Smooth muscle cell (in vitro differentiated cells): ENCODE results near the gene CDH23. TPM values are rescaled to one million over a fixed set of nuclear protein-coding genes. Genes with fewer than 3 reads are reported as not detected.

ENCODE experiments used
- DNase-seq: peaks from one replicate; lab custom pipeline; 2025; ENCODE audit not compliant: unreplicated experiment; lab: John Stamatoyannopoulos, UW
- H2AFZ ChIP-seq: fragments of 200-600 bp; sonication (generic); 2 replicates; pipeline ENCODE4 v1.6.0; 2016; ENCODE audit warnings: antibody characterized with exemption, low read depth, mild to moderate bottlenecking
- H3F3A ChIP-seq: fragments of 200-600 bp; sonication (generic); 2 replicates; pipeline ENCODE4 v1.6.0; 2017; ENCODE audit warnings: antibody characterized with exemption, low read depth
- H3K27ac ChIP-seq: fragments of 200-600 bp; sonication (generic); 2 replicates; pipeline ENCODE4 v1.5.1; 2016; ENCODE audit warnings: low read depth, mild to moderate bottlenecking
- H3K27me3 ChIP-seq: fragments of 200-600 bp; sonication (generic); 2 replicates; pipeline ENCODE4 v1.6.1; 2016; ENCODE audit warnings: low read depth, mild to moderate bottlenecking
- H3K36me3 ChIP-seq: fragments of 200-600 bp; sonication (generic); 2 replicates; pipeline ENCODE4 v1.5.1; 2016; ENCODE audit warnings: low read depth
- H3K4me1 ChIP-seq: fragments of 200-600 bp; sonication (generic); 2 replicates; pipeline ENCODE4 v1.5.1; 2016; ENCODE audit warnings: low read depth
- H3K4me2 ChIP-seq: fragments of 200-600 bp; sonication (generic); 2 replicates; pipeline ENCODE4 v1.6.0; 2016; ENCODE audit warnings: mild to moderate bottlenecking
- H3K4me3 ChIP-seq: fragments of 200-600 bp; sonication (generic); 2 replicates; pipeline ENCODE4 v1.5.1; 2016; ENCODE audit warnings: mild to moderate bottlenecking
- H3K79me2 ChIP-seq: fragments of 200-600 bp; sonication (generic); 2 replicates; pipeline ENCODE4 v1.6.0; 2016; ENCODE audit warnings: low read depth, mild to moderate bottlenecking
- H3K9ac ChIP-seq: fragments of 200-600 bp; sonication (generic); 2 replicates; pipeline ENCODE4 v1.6.0; 2016; ENCODE audit warnings: low read depth
- H3K9me3 ChIP-seq: fragments of 200-600 bp; sonication (generic); replicated peaks from 2 replicates; pipeline ENCODE4 v1.5.1; 2016; ENCODE audit warnings: low read depth
- H4K20me1 ChIP-seq: fragments of 200-600 bp; sonication (generic); 2 replicates; pipeline ENCODE4 v1.6.0; 2016; ENCODE audit warnings: low read depth
- CTCF ChIP-seq: fragments of 200-600 bp; sonication (generic); IDR thresholded peaks from 2 replicates; pipeline ENCODE4 v1.5.1; 2017; ENCODE audit warnings: borderline replicate concordance, mild to moderate bottlenecking, antibody characterized with exemption; ENCODE audit not compliant: insufficient read depth, poor library complexity, severe bottlenecking
- WGBS: methylation state at CpG from one replicate; pipeline ENCODE4 v1.1.7; 2016; ENCODE audit warnings: low lambda C conversion rate; 5-methylcytosine and 5-hydroxymethylcytosine counted together
- polyA plus RNA-seq: library from polyadenylated mRNA; unstranded; fragments of >200 nt; fragmentation: Nextera tagmentation; extraction: Ambion mirVana; gene quantifications from 2 replicates; pipeline ENCODE4 v1.2.1, GENCODE V29; 2016
- total RNA-seq: library from RNA; depleted of rRNA; stranded (reverse); fragments of >200 nt; gene quantifications from 2 replicates; pipeline ENCODE4 v1.2.3, GENCODE V29; 2014

The CDH23 gene
- total and polyA plus RNA-seq, 2 experiments from 2014 or later: 0.99 to 2.5 TPM

GRCh38 chr10:71472912-71473311 is 76.2 kb downstream of the CDH23 start:
- Histone ChIP-seq H3K27ac (no peak overlapping the region), H2AFZ (no peak overlapping the region), H3K4me3 (no peak overlapping the region), H3K4me1 (peaks cover 3% of the 10 kb centered on the region), H3K4me2 (no peak overlapping the region), H3F3A (no peaks in the 10 kb centered on the region), H3K27me3 (peaks cover 22% of the 10 kb centered on the region), H3K9ac (no peak overlapping the region), H4K20me1 (no peaks in the 10 kb centered on the region), H3K9me3 (no peaks in the 10 kb centered on the region), H3K36me3 (no peaks in the 10 kb centered on the region), H3K79me2 (no peaks in the 10 kb centered on the region)
- WGBS: 91% methylated on average over 4 of the region's 4 CpGs
- DNase-seq: no peak
- no peak for TF ChIP-seq CTCF

- Histone ChIP-seq H3K79me2 (no peaks in the 10 kb centered on the region), H3K9ac (no peak overlapping the region), H3K36me3 (no peaks in the 10 kb centered on the region), H3F3A (no peaks in the 10 kb centered on the region), H4K20me1 (no peaks in the 10 kb centered on the region), H3K27me3 (peaks cover 28% of the 10 kb centered on the region), H3K4me2 (no peak overlapping the region), H3K9me3 (no peaks in the 10 kb centered on the region), H3K27ac (no peak overlapping the region), H3K4me1 (peaks cover 3% of the 10 kb centered on the region), H2AFZ (no peak overlapping the region), H3K4me3 (no peak overlapping the region)
- no peak for DNase-seq
- no peak for TF ChIP-seq CTCF
- 90% methylated on average over 11 of the region's 11 CpGs for WGBS
Measured at GRCh38 chr10:71473671-71474599, 77.2 kb downstream of the CDH23 start.

- 86% methylated on average over 7 of the region's 7 CpGs for WGBS
- Histone ChIP-seq H3K9me3 (no peaks in the 10 kb centered on the region), H3K27me3 (peaks cover 29% of the 10 kb centered on the region), H3K4me3 (no peak overlapping the region), H3K9ac (no peak overlapping the region), H3K4me1 (peaks cover 3% of the 10 kb centered on the region), H2AFZ (no peak overlapping the region), H3K36me3 (no peaks in the 10 kb centered on the region), H3K4me2 (no peak overlapping the region), H3K79me2 (no peaks in the 10 kb centered on the region), H4K20me1 (no peaks in the 10 kb centered on the region), H3K27ac (no peak overlapping the region), H3F3A (no peaks in the 10 kb centered on the region)
- no peak for TF ChIP-seq CTCF
- DNase-seq: no peak
Measured at GRCh38 chr10:71474702-71475242, 78.1 kb downstream of the CDH23 start.
